ENCODE results near the gene CHIC2. TPM values are rescaled to one million over a fixed set of nuclear protein-coding genes. Genes with fewer than 3 reads are reported as not detected.

The CHIC2 gene
- polyA plus RNA-seq, 3 donors = 23.1 to 83.3 (median 73.4) TPM

DNA sequence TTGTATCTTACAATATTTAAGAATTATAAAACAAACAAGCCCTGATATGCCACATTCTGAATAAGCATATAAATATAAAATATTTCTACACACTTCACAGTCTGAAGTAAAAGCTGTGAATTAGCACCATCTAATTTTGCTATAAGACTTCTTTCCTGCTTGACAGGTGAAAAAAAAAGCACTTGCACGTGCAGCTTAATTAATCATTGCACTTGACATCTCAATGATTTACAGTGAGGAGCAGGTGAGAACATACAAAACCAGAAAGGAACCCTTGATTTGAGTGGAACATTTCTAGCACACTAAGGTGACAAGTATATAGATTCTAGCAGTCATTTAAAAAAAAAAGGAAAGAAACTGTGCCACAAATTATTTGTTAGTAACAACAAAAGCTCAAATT lies 47.9 kb downstream of the CHIC2 start:
- H3K4me2 ChIP-seq (replicated peaks; ENCODE audit: extremely low read depth, low read length, poor library complexity, severe bottlenecking) = no peak overlapping the region
- H3K79me2 ChIP-seq (ENCODE audit: insufficient read depth, low read length) = peaks cover 40% of the 10 kb centered on the region
- H3K27ac Mint-ChIP-seq = no peak overlapping the region
- peaks cover 11 to 24% of the 10 kb centered on the region in 2 donors for H3K36me3 ChIP-seq (replicated peaks in 1 of 2; ENCODE audit: control insufficient read depth in 1 of 2, insufficient read depth in 2 of 2, low read length in 2 of 2)
- peaks cover 17 to 23% of the 10 kb centered on the region in 2 donors for H3K36me3 Mint-ChIP-seq
- no peaks in the 10 kb centered on the region for H3K9me3 ChIP-seq (replicated peaks in 1 of 2; ENCODE audit: control insufficient read depth in 1 of 2, insufficient read depth in 1 of 2, low read length in 2 of 2)
- H4K20me1 ChIP-seq (ENCODE audit: insufficient read depth, low read length) = peaks cover 90% of the 10 kb centered on the region
- no peaks in the 10 kb centered on the region for H3K9me3 Mint-ChIP-seq
- TF ChIP-seq, protein P1, sequence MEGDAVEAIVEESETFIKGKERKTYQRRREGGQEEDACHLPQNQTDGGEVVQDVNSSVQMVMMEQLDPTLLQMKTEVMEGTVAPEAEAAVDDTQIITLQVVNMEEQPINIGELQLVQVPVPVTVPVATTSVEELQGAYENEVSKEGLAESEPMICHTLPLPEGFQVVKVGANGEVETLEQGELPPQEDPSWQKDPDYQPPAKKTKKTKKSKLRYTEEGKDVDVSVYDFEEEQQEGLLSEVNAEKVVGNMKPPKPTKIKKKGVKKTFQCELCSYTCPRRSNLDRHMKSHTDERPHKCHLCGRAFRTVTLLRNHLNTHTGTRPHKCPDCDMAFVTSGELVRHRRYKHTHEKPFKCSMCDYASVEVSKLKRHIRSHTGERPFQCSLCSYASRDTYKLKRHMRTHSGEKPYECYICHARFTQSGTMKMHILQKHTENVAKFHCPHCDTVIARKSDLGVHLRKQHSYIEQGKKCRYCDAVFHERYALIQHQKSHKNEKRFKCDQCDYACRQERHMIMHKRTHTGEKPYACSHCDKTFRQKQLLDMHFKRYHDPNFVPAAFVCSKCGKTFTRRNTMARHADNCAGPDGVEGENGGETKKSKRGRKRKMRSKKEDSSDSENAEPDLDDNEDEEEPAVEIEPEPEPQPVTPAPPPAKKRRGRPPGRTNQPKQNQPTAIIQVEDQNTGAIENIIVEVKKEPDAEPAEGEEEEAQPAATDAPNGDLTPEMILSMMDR (IDR thresholded peaks at IDR 0.05) = no peak
- no peaks in the 10 kb centered on the region for H3K4me1 ChIP-seq (ENCODE audit: control insufficient read depth in 1 of 2, insufficient read depth in 2 of 2, low read length in 2 of 2)
- H3K9ac ChIP-seq (ENCODE audit: insufficient read depth, low read length, poor library complexity, severe bottlenecking) = no peak overlapping the region
- no CpG with 5 or more reads among the region's 1 CpG for WGBS (ENCODE audit: insufficient coverage)
- H3K4me3 Mint-ChIP-seq = no peak overlapping the region
- no peak overlapping the region for H3K4me3 ChIP-seq (replicated peaks in 1 of 3; ENCODE audit: low read depth in 2 of 3, low read length in 3 of 3)
- DNase-seq = no peak
- no peaks in the 10 kb centered on the region for H3K4me1 Mint-ChIP-seq
- H2AFZ ChIP-seq (ENCODE audit: insufficient read depth, low read depth, low read length, poor library complexity, severe bottlenecking) = no peak overlapping the region
- no peaks in the 10 kb centered on the region for H3K27me3 ChIP-seq (ENCODE audit: control insufficient read depth in 2 of 2, insufficient read depth in 2 of 2, low read length in 2 of 2)
- H3K27me3 Mint-ChIP-seq (ENCODE audit: low read depth in 3 of 3) = no peaks in the 10 kb centered on the region
- H3K27ac ChIP-seq (ENCODE audit: low read depth in 1 of 2, low read length in 2 of 2) = no peak overlapping the region
- intact Hi-C loops (cut with micrococcal nuclease) = no loop called here

DNA sequence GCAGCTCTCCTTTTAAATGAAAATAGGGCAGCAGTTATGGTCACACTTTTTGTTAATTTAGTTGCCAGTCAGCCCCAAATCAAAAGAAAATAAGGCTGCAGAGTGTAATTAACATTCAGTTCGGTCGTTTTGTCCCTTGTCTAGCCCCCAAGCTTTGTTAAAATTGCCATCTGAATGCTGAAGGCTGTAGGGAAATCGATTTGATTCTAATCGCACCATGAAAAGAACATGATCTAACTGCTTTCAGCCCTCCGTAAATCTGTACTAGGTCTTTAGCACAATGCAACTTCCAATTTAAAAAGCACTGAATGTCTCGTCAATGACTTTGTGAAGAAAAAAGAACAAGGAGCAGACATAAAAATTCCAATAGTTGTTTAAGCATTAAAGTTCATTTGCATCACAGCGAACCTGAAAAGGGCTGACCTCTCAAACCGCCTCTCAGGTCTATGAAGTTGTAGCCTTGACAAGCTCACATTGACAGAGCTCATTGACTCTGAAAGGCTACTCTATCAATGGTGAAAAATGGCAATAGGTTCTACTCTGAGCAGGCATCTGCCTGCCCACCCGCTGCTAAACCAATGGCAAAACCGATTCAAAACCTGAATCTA lies 48.9 kb downstream of the CHIC2 start:
- no peak overlapping the region for H3K27ac Mint-ChIP-seq
- WGBS (ENCODE audit: insufficient coverage) = 90% methylated on average over 6 of the region's 10 CpGs
- H3K27ac ChIP-seq (ENCODE audit: low read depth in 1 of 2, low read length in 2 of 2) = no peak overlapping the region

More for the DNA sequence above, 48.9 kb downstream of the CHIC2 start:
- Histone ChIP-seq H3K27me3 (ENCODE audit: control insufficient read depth in 2 of 2, insufficient read depth in 2 of 2, low read length in 2 of 2) (no peaks in the 10 kb centered on the region), H3K36me3 (replicated peaks in 1 of 2; ENCODE audit: control insufficient read depth in 1 of 2, insufficient read depth in 2 of 2, low read length in 2 of 2) (peaks cover 15 to 33% of the 10 kb centered on the region in 2 donors), H3K4me1 (ENCODE audit: control insufficient read depth in 1 of 2, insufficient read depth in 2 of 2, low read length in 2 of 2) (no peaks in the 10 kb centered on the region), H3K9me3 (replicated peaks in 1 of 2; ENCODE audit: control insufficient read depth in 1 of 2, insufficient read depth in 1 of 2, low read length in 2 of 2) (no peaks in the 10 kb centered on the region), H3K9ac (ENCODE audit: insufficient read depth, low read length, poor library complexity, severe bottlenecking) (no peak overlapping the region), H3K4me3 (replicated peaks in 1 of 3; ENCODE audit: low read depth in 2 of 3, low read length in 3 of 3) (no peak overlapping the region), H4K20me1 (ENCODE audit: insufficient read depth, low read length) (peaks cover 88% of the 10 kb centered on the region), H3K79me2 (ENCODE audit: insufficient read depth, low read length) (peaks cover 36% of the 10 kb centered on the region), H2AFZ (ENCODE audit: insufficient read depth, low read depth, low read length, poor library complexity, severe bottlenecking) (no peak overlapping the region), H3K4me2 (replicated peaks; ENCODE audit: extremely low read depth, low read length, poor library complexity, severe bottlenecking) (no peak overlapping the region)
- no peak overlapping the region for H3K4me3 Mint-ChIP-seq
- no peak for DNase-seq
- TF ChIP-seq, protein P1 (IDR thresholded peaks at IDR 0.05) = no peak
- no peaks in the 10 kb centered on the region for H3K9me3 Mint-ChIP-seq
- H3K4me1 Mint-ChIP-seq = no peaks in the 10 kb centered on the region
- H3K27me3 Mint-ChIP-seq (ENCODE audit: low read depth in 3 of 3) = no peaks in the 10 kb centered on the region
- intact Hi-C loops (cut with micrococcal nuclease) = no loop called here
- peaks cover 20 to 27% of the 10 kb centered on the region in 2 donors for H3K36me3 Mint-ChIP-seq

Data from CD14-positive monocyte (primary cell).